Gastroesophageal sphincter (tissue), 3 donors: ENCODE measurements around the gene KIF12.

Source experiments
- CTCF ChIP-seq, 4 experiments: fragments of 200-600 bp in 2 of 4; fragments of 450-650 bp in 2 of 4; sonication (generic) in 1 of 4; IDR thresholded peaks; one replicate each; pipeline ENCODE4 v1.5.1; 2017 to 2019; ENCODE audit warnings: antibody characterized with exemption in 4 of 4, mild to moderate bottlenecking in 2 of 4, moderate library complexity in 2 of 4
- EP300 ChIP-seq: sonication (generic); formaldehyde crosslinking; IDR thresholded peaks from one replicate; pipeline ENCODE4 v1.6.1; 2017; ENCODE audit warnings: antibody characterized with exemption, mild to moderate bottlenecking
- POLR2A ChIP-seq, 2 donors: fragments of 450-650 bp; IDR thresholded peaks; one replicate each; pipeline ENCODE4 v1.6.1; 2017; ENCODE audit warnings: antibody characterized with exemption in 2 of 2, mild to moderate bottlenecking in 2 of 2, moderate library complexity in 1 of 2
- POLR2AphosphoS5 ChIP-seq: sonication (generic); formaldehyde crosslinking; IDR thresholded peaks from one replicate; pipeline ENCODE4 v1.6.1; 2017; ENCODE audit warnings: antibody characterized with exemption

- TF ChIP-seq CTCF (IDR thresholded peaks at IDR 0.05) (peak; percentile 63 to 94 (median 74)), POLR2A (IDR thresholded peaks at IDR 0.05) (no peak), POLR2AphosphoS5 (no peak), EP300 (no peak)
Observed at GRCh38 chr9:114108016-114108833, 9.1 kb upstream of the KIF12 start.
